Hematopoietic multipotent progenitor cell treated with erythropoietin and hydrocortisone succinate and interleukin-3 and kit ligand, for 6 days (in vitro differentiated cells): ENCODE data around the gene ANKRD30A.
"Not testable (repeated sequence)": the region's sequence is repeated elsewhere in the genome, so short reads cannot be mapped to it uniquely, and the experiment has no call there.

Experiments used
- DNase-seq: peaks from one replicate; pipeline ENCODE4 v3.0.0-alpha.2; 2015

The ANKRD30A gene

GRCh38 chr10:37125191-37125732 lies at the start of gene ANKRD30A:
Gene ANKRD30A (plus strand): TSS chr10:37125598. CDS start chr10:37125788, 190 bp downstream.
- no peak for DNase-seq

GRCh38 chr10:37076083-37076482 lies 49.3 kb upstream of the ANKRD30A start:
- not testable (repeated sequence) for DNase-seq

- DNase-seq: no peak
Observed at GRCh38 chr10:37095792-37096573, 29.4 kb upstream of the ANKRD30A start.

- no peak for DNase-seq
Observed at GRCh38 chr10:37101261-37101660, 24.1 kb upstream of the ANKRD30A start.

GRCh38 chr10:37109000-37109399 lies 16.4 kb upstream of the ANKRD30A start:
- no peak for DNase-seq

GRCh38 chr10:37124532-37124931 lies 866 bp upstream of the ANKRD30A start:
- no peak for DNase-seq

- no peak for DNase-seq
Observed at GRCh38 chr10:37125921-37126320, 523 bp downstream of the ANKRD30A start.

GRCh38 chr10:37146443-37146842 lies 21.0 kb downstream of the ANKRD30A start:
- DNase-seq: no peak

GRCh38 chr10:37162430-37162829 lies 37.0 kb downstream of the ANKRD30A start:
- not testable (repeated sequence) for DNase-seq

- DNase-seq: not testable (repeated sequence)
Observed at GRCh38 chr10:37171945-37172344, 46.5 kb downstream of the ANKRD30A start.

GRCh38 chr10:37178296-37178695 lies 52.9 kb downstream of the ANKRD30A start:
- DNase-seq: not testable (repeated sequence)

- DNase-seq: not testable (repeated sequence)
Observed at GRCh38 chr10:37182719-37183118, 57.3 kb downstream of the ANKRD30A start.

- no peak for DNase-seq
Observed at GRCh38 chr10:37206132-37206531, 80.7 kb downstream of the ANKRD30A start.

GRCh38 chr10:37220866-37221265 lies 95.5 kb downstream of the ANKRD30A start:
- no peak for DNase-seq

GRCh38 chr10:37222046-37222445 lies 96.6 kb downstream of the ANKRD30A start:
- DNase-seq: no peak

- no peak for DNase-seq
Observed at GRCh38 chr10:37225163-37225562, 99.8 kb downstream of the ANKRD30A start.

GRCh38 chr10:37226524-37226923 lies 101.1 kb downstream of the ANKRD30A start:
- DNase-seq: no peak

GRCh38 chr10:37234692-37235091 lies 109.3 kb downstream of the ANKRD30A start:
- no peak for DNase-seq

GRCh38 chr10:37236093-37236492 lies 110.7 kb downstream of the ANKRD30A start:
- no peak for DNase-seq

- no peak for DNase-seq
Observed at GRCh38 chr10:37240223-37240622, 114.8 kb downstream of the ANKRD30A start.

GRCh38 chr10:37246637-37247036 lies 121.2 kb downstream of the ANKRD30A start:
- DNase-seq: no peak

- not testable (repeated sequence) for DNase-seq
Observed at GRCh38 chr10:37255837-37256236, 130.4 kb downstream of the ANKRD30A start.

GRCh38 chr10:37263304-37263703 lies 137.9 kb downstream of the ANKRD30A start:
- DNase-seq: no peak

- no peak for DNase-seq
Observed at GRCh38 chr10:37268266-37268665, 142.9 kb downstream of the ANKRD30A start.
